HCT116 (cell line): Measurements from ENCODE around the gene ENOX1. TPM values are rescaled to one million over a fixed set of nuclear protein-coding genes. Genes with fewer than 3 reads are reported as not detected.

ENCODE experiments used
- ATAC-seq: fragments of 200-7000 bp; cut with Tn5 transposase; 2 replicates; pipeline ENCODE4 v1.9.1; 2020; ENCODE audit warnings: mild to moderate bottlenecking, moderate library complexity
- BruUV-seq: library from RNA; stranded (reverse); fragments of 400-500 nt; replicated peaks from 2 replicates; lab custom pipeline; 2021; lab: Mats Ljungman, UMichigan
- CTCF ChIA-PET: fragments of 300-600 bp; sonication (Branson Sonifier 250); formaldehyde crosslinking; loops from one replicate; lab custom pipeline; 2021; ENCODE audit warnings: antibody characterized with exemption; lab: Charles Lee
- POLR2A ChIA-PET: fragments of 300-600, 350-600 bp; sonication (Branson Sonifier 250); formaldehyde crosslinking; loops from one replicate; lab custom pipeline; 2021; ENCODE audit warnings: antibody characterized with exemption; lab: Charles Lee
- RAD21 ChIA-PET, 2 experiments: fragments of 300-600 bp; sonication (Branson Sonifier 250); formaldehyde crosslinking; loops; one replicate each; lab custom pipeline; 2023; ENCODE audit warnings: low total read pairs in 2 of 2; ENCODE audit not compliant: uncharacterized antibody in 2 of 2, unreplicated experiment in 2 of 2, low non-redundant PET in 1 of 2; lab: Charles Lee
- DNase-seq: peaks from one replicate; pipeline ENCODE4 v3.0.0-alpha.2; 2010; ENCODE audit warnings: low read depth, low spot score
- H2AFZ ChIP-seq: fragments of 200-600 bp; shearing (Covaris generic), sonication (generic); 2 replicates; pipeline ENCODE4 v1.6.1; 2017; ENCODE audit warnings: low read depth, mixed run types, mixed read lengths, antibody characterized with exemption, low read length; ENCODE audit not compliant: poor library complexity, severe bottlenecking
- H3K27ac ChIP-seq: 2 replicates; pipeline ENCODE4 v1.5.1; 2012; ENCODE audit warnings: low read depth, low read length
- H3K27me3 ChIP-seq: fragments of 200-600 bp; sonication (generic); 2 replicates; pipeline ENCODE4 v1.6.1; 2016; ENCODE audit warnings: mixed run types, low read length, mixed read lengths; ENCODE audit not compliant: insufficient read depth
- H3K36me3 ChIP-seq, 2 experiments: fragments of 200-500 bp in 1 of 2; fragments of 200-600 bp in 1 of 2; sonication (Bioruptor generic) in 1 of 2; sonication (generic) in 1 of 2; 2 replicates each; pipeline versions ENCODE4 v1.5.1 to v1.6.1; 2014 to 2016; ENCODE audit warnings: low read length in 2 of 2, inconsistent platforms in 1 of 2, mixed read lengths in 1 of 2, mixed run types in 1 of 2; ENCODE audit not compliant: insufficient read depth in 2 of 2, control insufficient read depth in 1 of 2
- H3K4me1 ChIP-seq, 2 experiments: fragments of 200-600 bp in 1 of 2; sonication (generic) in 1 of 2; 2 replicates each; pipeline versions ENCODE4 v1.5.1 to v1.6.1; 2012 to 2017; ENCODE audit warnings: low read length in 2 of 2, inconsistent platforms in 1 of 2, mild to moderate bottlenecking in 1 of 2, mixed read lengths in 1 of 2, mixed run types in 1 of 2, moderate library complexity in 1 of 2; ENCODE audit not compliant: insufficient read depth in 2 of 2, control insufficient read depth in 1 of 2
- H3K4me2 ChIP-seq: fragments of 200-600 bp; sonication (generic); 2 replicates; pipeline ENCODE4 v1.6.1; 2017; ENCODE audit warnings: mixed run types, low read length, mixed read lengths
- H3K4me3 ChIP-seq, 2 experiments: fragments of 200-600 bp in 1 of 2; sonication (generic) in 1 of 2; replicated peaks in 1 of 2; 2 replicates each; pipeline ENCODE4 v1.5.1; 2011 to 2016; ENCODE audit warnings: low read length in 2 of 2, control low read depth in 1 of 2, low read depth in 1 of 2, mild to moderate bottlenecking in 1 of 2, mixed read lengths in 1 of 2, mixed run types in 1 of 2
- H3K79me2 ChIP-seq: fragments of 200-600 bp; sonication (generic); 2 replicates; pipeline ENCODE4 v1.6.1; 2017; ENCODE audit warnings: mild to moderate bottlenecking, mixed run types, low read length, moderate library complexity, mixed read lengths; ENCODE audit not compliant: insufficient read depth
- H3K9ac ChIP-seq: fragments of 200-600 bp; sonication (generic); 2 replicates; pipeline ENCODE4 v1.6.1; 2016; ENCODE audit warnings: low read length, mixed read lengths
- H3K9me2 ChIP-seq: fragments of 200-600 bp; sonication (generic), shearing (Covaris generic); 2 replicates; pipeline ENCODE4 v1.6.1; 2017; ENCODE audit warnings: mixed run types, mild to moderate bottlenecking, moderate library complexity; ENCODE audit not compliant: insufficient read depth
- H3K9me3 ChIP-seq, 2 experiments: fragments of 200-500 bp in 1 of 2; fragments of 200-600 bp in 1 of 2; sonication (Bioruptor generic) in 1 of 2; sonication (generic) in 1 of 2; 2 replicates each; pipeline ENCODE4 v1.6.1; 2014 to 2017; ENCODE audit warnings: low read length in 2 of 2, mixed read lengths in 2 of 2, inconsistent platforms in 1 of 2, low read depth in 1 of 2, mild to moderate bottlenecking in 1 of 2, mixed run types in 1 of 2, moderate library complexity in 1 of 2; ENCODE audit not compliant: control insufficient read depth in 1 of 2, insufficient read depth in 1 of 2
- H4K20me1 ChIP-seq: fragments of 200-600 bp; sonication (generic), shearing (Covaris generic); 2 replicates; pipeline ENCODE4 v1.6.1; 2017; ENCODE audit warnings: mixed run types, mild to moderate bottlenecking, moderate library complexity; ENCODE audit not compliant: insufficient read depth
- CEBPB ChIP-seq: IDR thresholded peaks from 2 replicates; pipeline ENCODE4 v1.6.1; 2012; ENCODE audit warnings: low read depth
- CTCF ChIP-seq, 3 experiments: fragments of 200-600 bp in 1 of 3; sonication (generic) in 1 of 3; IDR thresholded peaks in 2 of 3; conservative IDR thresholded peaks in 1 of 3; 2 replicates each; pipeline ENCODE4 v1.5.1; 2012 to 2017; ENCODE audit warnings: low read depth in 2 of 3, low read length in 2 of 3, antibody characterized with exemption in 1 of 3, borderline replicate concordance in 1 of 3, control low read depth in 1 of 3, mild to moderate bottlenecking in 1 of 3, mixed read lengths in 1 of 3, mixed run types in 1 of 3, moderate library complexity in 1 of 3; ENCODE audit not compliant: insufficient read depth in 1 of 3
- EGR1 ChIP-seq: IDR thresholded peaks from 2 replicates; pipeline ENCODE4 v1.6.1; 2012; ENCODE audit warnings: low read depth
- ELF1 ChIP-seq: IDR thresholded peaks from 2 replicates; pipeline ENCODE4 v1.6.1; 2012; ENCODE audit warnings: low read depth, borderline replicate concordance
- EZH2 ChIP-seq: fragments of 200-600 bp; sonication (generic); IDR thresholded peaks from 2 replicates; pipeline ENCODE4 v1.6.1; 2017; ENCODE audit warnings: antibody characterized with exemption, mixed run types
- FOSL1 ChIP-seq: IDR thresholded peaks from 2 replicates; pipeline ENCODE4 v1.6.1; 2012; ENCODE audit warnings: low read depth
- MAX ChIP-seq: IDR thresholded peaks from 2 replicates; pipeline ENCODE4 v1.6.1; 2012
- POLR2A ChIP-seq: IDR thresholded peaks from 2 replicates; pipeline ENCODE4 v1.7.0; 2011; ENCODE audit warnings: borderline replicate concordance; ENCODE audit not compliant: insufficient read depth, insufficient read length; ENCODE audit errors: extremely low read depth
- POLR2AphosphoS5 ChIP-seq: IDR thresholded peaks from 2 replicates; pipeline ENCODE4 v1.6.1; 2011; ENCODE audit warnings: mild to moderate bottlenecking, low read depth, low read length, moderate library complexity
- RAD21 ChIP-seq: IDR thresholded peaks from 2 replicates; pipeline ENCODE4 v1.6.1; 2012; ENCODE audit warnings: low read depth, mild to moderate bottlenecking
- SRF ChIP-seq: IDR thresholded peaks from 2 replicates; pipeline ENCODE4 v1.6.1; 2012; ENCODE audit warnings: low read depth
- TCF7L2 ChIP-seq: IDR thresholded peaks from 2 replicates; pipeline ENCODE4 v1.7.0; 2011; ENCODE audit warnings: borderline replicate concordance, inconsistent platforms; ENCODE audit not compliant: insufficient read depth, insufficient read length; ENCODE audit errors: extremely low read depth
- YY1 ChIP-seq: IDR thresholded peaks from 2 replicates; pipeline ENCODE4 v1.6.1; 2011; ENCODE audit warnings: low read length, low read depth, moderate library complexity, mild to moderate bottlenecking; ENCODE audit not compliant: insufficient replicate concordance; ENCODE audit errors: extremely low read depth
- ZNF274 ChIP-seq: fragments of 200-500 bp; sonication (Bioruptor generic); IDR thresholded peaks from 2 replicates; pipeline ENCODE4 v1.6.1; 2014; ENCODE audit warnings: mild to moderate bottlenecking, low read depth, low read length, inconsistent platforms
- intact Hi-C: fragments of 100-400 bp; cut with micrococcal nuclease; formaldehyde crosslinking; loops from 2 replicates; pipeline ENCODE4 v1.10.0; 2022
- total RNA-seq: library from RNA; stranded (reverse); gene quantifications from one replicate; pipeline ENCODE4 v1.2.1, GENCODE V29; 2021; ENCODE audit not compliant: unreplicated experiment

The ENOX1 gene
- total RNA-seq, 1 experiment from 2014 or later: 4.5 TPM

- intact Hi-C loops: no loop called here
- ChIA-PET CTCF (no interaction called here), RAD21 (no interaction called here), POLR2A (no interaction called here)
- DNase-seq (no peak), ATAC-seq (no peak)
- TF ChIP-seq ELF1: no peak
- TF ChIP-seq SRF: no peak
- TF ChIP-seq YY1: no peak
- no peak for TF ChIP-seq CTCF (IDR thresholded peaks at IDR 0.05 in 2 of 3, conservative IDR thresholded peaks at IDR 0.05 in 1 of 3; ENCODE audit: borderline replicate concordance in 1 of 3, insufficient read depth in 1 of 3, low read depth in 2 of 3, low read length in 2 of 3)
- TF ChIP-seq EZH2: no peak
- no peak for TF ChIP-seq MAX
- TF ChIP-seq POLR2A: no peak
- no peak for TF ChIP-seq CEBPB
- no peak for TF ChIP-seq RAD21
- no peak for TF ChIP-seq EGR1
- TF ChIP-seq POLR2AphosphoS5: no peak
- no peak for TF ChIP-seq TCF7L2
- TF ChIP-seq ZNF274: no peak
- no peak for TF ChIP-seq FOSL1
- H3K9me2 ChIP-seq: no peaks in the 10 kb centered on the region
- BruUV-seq: no TSS peak
- no peak overlapping the region for H3K27ac ChIP-seq
- no peaks in the 10 kb centered on the region for H4K20me1 ChIP-seq
- H2AFZ ChIP-seq: no peak overlapping the region
- no peaks in the 10 kb centered on the region for H3K4me1 ChIP-seq
- H3K4me3 ChIP-seq: no peak overlapping the region
- H3K9me3 ChIP-seq: no peaks in the 10 kb centered on the region
- H3K4me2 ChIP-seq: no peak overlapping the region
- no peaks in the 10 kb centered on the region for H3K36me3 ChIP-seq
- no peaks in the 10 kb centered on the region for H3K27me3 ChIP-seq
- H3K9ac ChIP-seq: no peak overlapping the region
- H3K79me2 ChIP-seq: no peaks in the 10 kb centered on the region
Measured at GRCh38 chr13:43166644-43167457, 619.9 kb downstream of the ENOX1 start.

Other genes starting within 250 kb of the ENOX1 start
- 5.8 TPM for gene CCDC122, start 92.8 kb upstream of the ENOX1 start, total RNA-seq
- gene LACC1, start 92.9 kb upstream of the ENOX1 start, total RNA-seq: 2.6 TPM